Prostate gland (tissue), 2 donors: ENCODE data around the gene UBAC1. TPM values are rescaled to one million over a fixed set of nuclear protein-coding genes. Genes with fewer than 3 reads are reported as not detected.

Source experiments
- DNase-seq: peaks from one replicate; pipeline ENCODE4 v3.0.0-alpha.2; 2019; ENCODE audit warnings: low spot score
- H3K27ac ChIP-seq, 2 donors: fragments of 200-600 bp; sonication (generic); 2 replicates each; pipeline ENCODE4 v1.5.1; 2017 to 2019
- H3K27me3 ChIP-seq: fragments of 200-600 bp; sonication (generic); replicated peaks from 2 replicates; pipeline ENCODE4 v1.5.1; 2019; ENCODE audit not compliant: insufficient read depth
- H3K36me3 ChIP-seq, 2 donors: fragments of 200-600 bp; sonication (generic); 1 replicate in 1 of 2; 2 replicates in 1 of 2; pipeline versions ENCODE4 v1.5.1 to v1.8.1; 2017 to 2019
- H3K4me1 ChIP-seq: fragments of 200-600 bp; sonication (generic); replicated peaks from 2 replicates; pipeline ENCODE4 v1.5.1; 2019
- H3K4me3 ChIP-seq, 2 donors: fragments of 200-600 bp; sonication (generic); 2 replicates each; pipeline ENCODE4 v1.5.1; 2017 to 2019
- H3K9me3 ChIP-seq: fragments of 200-600 bp; sonication (generic); 2 replicates; pipeline ENCODE4 v1.5.1; 2017
- CTCF ChIP-seq, 4 experiments: fragments of 200-600 bp in 2 of 4; fragments of 450-650 bp in 2 of 4; sonication (generic) in 2 of 4; IDR thresholded peaks; 1 replicate in 3 of 4; 2 replicates in 1 of 4; pipeline ENCODE4 v1.5.1; 2016 to 2019; ENCODE audit warnings: antibody characterized with exemption in 4 of 4, mild to moderate bottlenecking in 2 of 4, moderate library complexity in 2 of 4
- POLR2A ChIP-seq: fragments of 450-650 bp; IDR thresholded peaks from one replicate; pipeline ENCODE4 v1.6.1; 2016; ENCODE audit warnings: antibody characterized with exemption, mild to moderate bottlenecking
- POLR2AphosphoS5 ChIP-seq: sonication (generic); formaldehyde crosslinking; IDR thresholded peaks from one replicate; pipeline ENCODE4 v1.6.1; 2017; ENCODE audit warnings: antibody characterized with exemption
- WGBS: methylation state at CpG from one replicate; pipeline ENCODE4 v1.1.5; 2018; 5-methylcytosine and 5-hydroxymethylcytosine counted together
- intact Hi-C: fragments of 100-400 bp; cut with DNase I; formaldehyde crosslinking; loops from one replicate; pipeline ENCODE4 v1.14.2; 2022
- total RNA-seq, 2 donors: library from RNA; depleted of rRNA; stranded (reverse); fragments of >200 nt; gene quantifications; one replicate each; pipeline ENCODE4 v1.1.0, GENCODE V29; 2016

The UBAC1 gene
- total RNA-seq, 2 donors from 2014 or later, result 53.7 to 59.1 TPM

GRCh38 chr9:135998410-135999071 is 37.4 kb upstream of the UBAC1 start:
- no peak for DNase-seq
- H3K9me3 ChIP-seq, result no peaks in the 10 kb centered on the region
- intact Hi-C loops, result no loop called here
- H3K4me1 ChIP-seq, result no peaks in the 10 kb centered on the region
- no peak for TF ChIP-seq CTCF (IDR thresholded peaks at IDR 0.05)
- no peak for TF ChIP-seq POLR2A
- no peak for TF ChIP-seq POLR2AphosphoS5
- H3K4me3 ChIP-seq, result no peak overlapping the region
- no peaks in the 10 kb centered on the region for H3K27me3 ChIP-seq
- no peak overlapping the region for H3K27ac ChIP-seq
- WGBS, result 85% methylated on average over 16 of the region's 16 CpGs
- no peaks in the 10 kb centered on the region for H3K36me3 ChIP-seq

- TF ChIP-seq CTCF (IDR thresholded peaks at IDR 0.05), result no peak
- no peak for TF ChIP-seq POLR2A
- TF ChIP-seq POLR2AphosphoS5, result no peak
- intact Hi-C loops, result no loop called here
These were observed 36.8 kb upstream of the UBAC1 start for GRCh38 chr9:135998016-135998380.

GRCh38 chr9:135997090-135998015 is 36.2 kb upstream of the UBAC1 start:
- Histone ChIP-seq H3K36me3 (no peaks in the 10 kb centered on the region), H3K4me1 (peaks cover 9% of the 10 kb centered on the region), H3K4me3 (no peak overlapping the region), H3K27ac (no peak overlapping the region), H3K9me3 (no peaks in the 10 kb centered on the region), H3K27me3 (no peaks in the 10 kb centered on the region)
- no peak for DNase-seq
- intact Hi-C loops, result no loop called here
- TF ChIP-seq POLR2A, result no peak
- TF ChIP-seq CTCF (IDR thresholded peaks at IDR 0.05), result no peak
- no peak for TF ChIP-seq POLR2AphosphoS5
- WGBS, result 80% methylated on average over 34 of the region's 34 CpGs

More at GRCh38 chr9:135998016-135998380, 36.8 kb upstream of the UBAC1 start:
- H3K27me3 ChIP-seq, result no peaks in the 10 kb centered on the region
- 96% methylated on average over 9 of the region's 10 CpGs for WGBS
- DNase-seq, result no peak
- no peaks in the 10 kb centered on the region for H3K9me3 ChIP-seq
- peaks cover 4% of the 10 kb centered on the region for H3K4me1 ChIP-seq
- H3K36me3 ChIP-seq, result no peaks in the 10 kb centered on the region
- H3K4me3 ChIP-seq, result no peak overlapping the region
- H3K27ac ChIP-seq, result no peak overlapping the region

- Histone ChIP-seq H3K4me3 (no peak overlapping the region), H3K27ac (no peak overlapping the region), H3K9me3 (no peaks in the 10 kb centered on the region), H3K4me1 (peaks cover 13% of the 10 kb centered on the region), H3K36me3 (no peaks in the 10 kb centered on the region), H3K27me3 (no peaks in the 10 kb centered on the region)
- WGBS, result 92% methylated on average over 17 of the region's 21 CpGs
- TF ChIP-seq POLR2A (no peak), POLR2AphosphoS5 (no peak), CTCF (IDR thresholded peaks at IDR 0.05) (no peak)
- intact Hi-C loops, result no loop called here
- no peak for DNase-seq
These were observed 34.6 kb upstream of the UBAC1 start for GRCh38 chr9:135995816-135996215.
